HFF-Myc (cell line): ENCODE data around the gene TNS1.

ENCODE experiments used
- DNase-seq: peaks from one replicate; pipeline ENCODE4 v3.0.0-alpha.2; 2011; ENCODE audit warnings: low read depth; ENCODE audit errors: extremely low read depth
- H3K4me3 ChIP-seq: replicated peaks from 2 replicates; pipeline ENCODE4 v1.5.1; 2011; ENCODE audit warnings: low read depth, mild to moderate bottlenecking, control low read depth, low read length
- TF ChIP-seq, protein P1 (sequence below): IDR thresholded peaks from 2 replicates; pipeline ENCODE4 v1.5.1; 2012; ENCODE audit warnings: mild to moderate bottlenecking, low read depth, low read length, control low read depth; ENCODE audit errors: missing control alignments

Gene TNS1

DNA sequence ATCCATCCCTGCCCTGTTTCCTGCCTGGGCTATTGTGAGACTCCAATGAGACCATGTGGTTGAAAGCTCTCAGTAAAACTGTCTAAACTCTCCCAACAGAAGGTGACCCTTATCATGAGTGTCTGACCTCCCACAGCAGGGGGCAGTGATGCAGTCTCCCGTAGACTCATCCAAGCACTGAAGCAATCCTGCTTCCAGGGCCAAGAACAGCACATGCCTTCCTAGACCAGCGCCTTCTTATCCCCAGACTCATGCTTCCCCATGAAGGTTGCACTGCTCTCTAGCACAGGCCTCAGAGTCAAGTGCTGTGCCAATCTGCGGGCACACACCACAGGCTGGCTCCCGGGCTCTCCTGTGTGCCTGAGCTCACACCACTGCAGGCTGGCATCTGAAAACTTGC is 112.3 kb downstream of the TNS1 start:
- TF ChIP-seq, protein P1, sequence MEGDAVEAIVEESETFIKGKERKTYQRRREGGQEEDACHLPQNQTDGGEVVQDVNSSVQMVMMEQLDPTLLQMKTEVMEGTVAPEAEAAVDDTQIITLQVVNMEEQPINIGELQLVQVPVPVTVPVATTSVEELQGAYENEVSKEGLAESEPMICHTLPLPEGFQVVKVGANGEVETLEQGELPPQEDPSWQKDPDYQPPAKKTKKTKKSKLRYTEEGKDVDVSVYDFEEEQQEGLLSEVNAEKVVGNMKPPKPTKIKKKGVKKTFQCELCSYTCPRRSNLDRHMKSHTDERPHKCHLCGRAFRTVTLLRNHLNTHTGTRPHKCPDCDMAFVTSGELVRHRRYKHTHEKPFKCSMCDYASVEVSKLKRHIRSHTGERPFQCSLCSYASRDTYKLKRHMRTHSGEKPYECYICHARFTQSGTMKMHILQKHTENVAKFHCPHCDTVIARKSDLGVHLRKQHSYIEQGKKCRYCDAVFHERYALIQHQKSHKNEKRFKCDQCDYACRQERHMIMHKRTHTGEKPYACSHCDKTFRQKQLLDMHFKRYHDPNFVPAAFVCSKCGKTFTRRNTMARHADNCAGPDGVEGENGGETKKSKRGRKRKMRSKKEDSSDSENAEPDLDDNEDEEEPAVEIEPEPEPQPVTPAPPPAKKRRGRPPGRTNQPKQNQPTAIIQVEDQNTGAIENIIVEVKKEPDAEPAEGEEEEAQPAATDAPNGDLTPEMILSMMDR: no peak
- DNase-seq: no peak
- H3K4me3 ChIP-seq: no peak overlapping the region

DNA sequence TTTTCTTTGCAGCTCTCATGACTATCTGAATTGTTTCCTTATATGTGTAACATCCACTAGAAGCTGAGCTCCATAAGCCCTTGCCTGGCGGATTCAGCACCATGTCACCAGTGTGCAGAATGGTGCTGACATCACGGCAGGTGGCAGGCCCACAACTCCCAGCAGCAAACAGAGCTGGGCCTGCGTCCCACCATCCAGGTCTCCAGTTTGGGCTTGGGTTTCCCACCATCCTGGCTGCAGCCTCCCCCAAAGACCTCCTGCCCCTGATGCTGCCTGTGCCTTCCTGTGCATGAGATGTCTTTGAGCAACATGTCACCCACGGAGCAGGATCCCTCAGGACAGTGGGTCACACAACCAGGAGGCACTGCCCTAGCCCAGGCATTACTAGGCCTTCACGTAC is 113.1 kb downstream of the TNS1 start:
- H3K4me3 ChIP-seq: no peak overlapping the region
- no peak for DNase-seq

DNA sequence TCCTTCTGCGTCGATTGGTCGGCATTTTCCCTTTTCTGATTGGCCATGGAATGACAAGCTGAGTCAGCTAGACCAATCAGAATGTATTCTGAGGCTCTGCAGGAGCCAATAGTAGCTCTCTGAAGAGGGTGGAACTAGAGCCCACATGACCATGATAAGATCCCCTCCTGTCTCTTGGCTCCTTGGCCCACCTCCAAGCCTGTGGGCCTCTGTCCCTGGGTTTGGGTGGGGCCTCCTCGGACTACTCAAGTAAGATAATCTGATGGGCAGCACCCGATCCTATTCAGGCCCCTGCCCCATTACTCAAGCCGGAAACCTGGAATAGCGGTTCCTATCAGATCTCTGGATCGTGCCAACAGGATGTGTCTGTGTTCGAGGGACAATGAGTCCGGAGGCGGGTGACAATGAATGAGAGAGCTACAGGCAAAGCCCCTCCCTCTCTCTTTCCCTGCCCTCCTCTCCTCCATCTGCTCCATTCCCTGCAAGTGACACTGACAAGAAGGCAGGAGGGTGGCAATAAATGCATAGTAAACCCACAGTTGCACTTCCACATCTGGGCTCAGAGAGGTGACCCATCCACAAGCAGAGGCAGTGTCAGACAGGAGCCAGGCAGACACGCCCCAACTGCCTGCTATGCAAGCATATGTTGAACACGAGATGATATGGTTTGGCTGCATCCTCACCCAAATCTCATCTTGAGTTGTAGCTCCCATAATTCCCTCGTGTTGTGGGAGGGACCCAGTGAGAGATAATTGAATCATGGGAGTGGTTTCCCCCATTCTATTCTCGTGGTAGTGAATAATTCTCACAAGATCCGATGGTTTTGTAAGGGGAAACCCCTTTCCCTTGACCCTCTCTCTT is 114.7 kb downstream of the TNS1 start:
- DNase-seq: no peak
- H3K4me3 ChIP-seq: no peak overlapping the region
- TF ChIP-seq, protein P1: no peak

More for the DNA sequence above, 113.1 kb downstream of the TNS1 start:
- TF ChIP-seq, protein P1: no peak

DNA sequence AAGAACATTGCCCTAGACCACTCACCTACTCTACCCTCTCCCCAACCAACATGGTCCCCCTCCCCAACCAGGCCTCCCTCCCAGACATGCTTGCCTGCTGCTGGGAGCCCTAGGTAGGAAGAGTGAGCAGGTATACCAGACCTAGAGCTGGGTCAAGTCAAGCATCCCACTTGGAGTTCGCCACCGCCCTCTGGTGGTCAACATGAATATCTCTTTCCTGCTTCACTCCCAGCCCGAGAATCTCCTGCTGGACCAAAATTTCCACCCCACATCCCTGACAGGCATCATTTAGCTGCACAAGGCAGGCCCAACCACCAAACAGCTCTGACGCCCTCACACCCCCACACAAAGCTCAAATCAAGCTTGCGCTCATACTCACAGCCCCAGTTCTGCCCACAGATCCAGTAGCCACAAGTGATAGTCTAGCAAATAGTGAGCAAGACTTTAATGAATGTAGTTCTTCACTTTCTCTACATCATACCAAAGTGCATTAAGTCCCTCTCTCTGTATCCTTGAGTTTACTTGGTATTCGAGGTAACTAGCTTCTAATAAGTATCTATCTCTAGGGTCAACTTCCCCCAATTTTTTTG is 116.0 kb downstream of the TNS1 start:
- H3K4me3 ChIP-seq: no peak overlapping the region
- no peak for DNase-seq
- TF ChIP-seq, protein P1: peak; percentile 80

DNA sequence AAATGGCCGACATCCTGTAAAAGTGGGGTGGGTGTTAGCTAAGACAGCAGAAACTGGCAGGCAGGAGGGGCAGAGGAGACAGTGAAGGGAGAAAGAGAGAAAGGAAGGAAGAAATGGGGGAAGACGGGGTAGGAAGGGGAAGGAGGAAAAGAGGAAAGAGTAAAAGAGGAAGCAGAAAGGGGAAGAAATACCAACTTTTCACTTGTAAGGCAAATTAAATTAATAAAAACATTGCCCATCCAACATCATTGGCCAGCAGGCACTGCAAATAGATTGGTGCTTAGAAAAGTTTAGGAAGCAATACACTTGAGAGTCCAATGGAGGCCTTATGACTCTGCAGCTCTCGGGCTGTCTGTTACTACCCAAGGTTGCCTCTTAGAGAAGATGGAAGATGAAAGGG is 116.7 kb downstream of the TNS1 start:
- no peak for DNase-seq
- no peak overlapping the region for H3K4me3 ChIP-seq
- TF ChIP-seq, protein P1: no peak

DNA sequence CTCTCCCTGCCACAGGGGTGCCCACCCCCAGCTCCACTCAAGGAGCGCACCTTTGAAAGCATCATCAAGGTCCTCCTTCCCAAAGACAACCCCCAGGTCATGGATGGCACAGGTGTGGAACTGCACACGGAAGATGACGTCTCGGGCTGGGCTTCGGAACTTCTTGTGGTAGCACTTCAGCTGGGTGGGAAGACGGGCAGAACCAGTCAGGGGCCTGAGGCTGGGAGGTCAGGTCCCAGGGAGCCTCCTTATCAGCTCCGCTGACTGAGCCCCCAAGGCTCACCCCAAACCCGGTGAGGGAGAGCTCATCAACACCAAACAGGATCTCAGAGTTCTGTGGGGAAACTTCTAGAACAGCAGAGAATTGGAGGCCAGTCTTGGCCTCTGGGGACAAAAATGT is 117.8 kb downstream of the TNS1 start:
- no peak overlapping the region for H3K4me3 ChIP-seq

More for the DNA sequence above, 117.8 kb downstream of the TNS1 start:
- TF ChIP-seq, protein P1: no peak
- DNase-seq: no peak
